ENCODE results near the gene NASP.
"Not testable (repeated sequence)": the region's sequence is repeated elsewhere in the genome, so short reads cannot be mapped to it uniquely, and the experiment has no call there.

The NASP gene

GRCh38 chr1:45585110-45585426, 1.2 kb downstream of the NASP start:
- TF ChIP-seq, protein P1, sequence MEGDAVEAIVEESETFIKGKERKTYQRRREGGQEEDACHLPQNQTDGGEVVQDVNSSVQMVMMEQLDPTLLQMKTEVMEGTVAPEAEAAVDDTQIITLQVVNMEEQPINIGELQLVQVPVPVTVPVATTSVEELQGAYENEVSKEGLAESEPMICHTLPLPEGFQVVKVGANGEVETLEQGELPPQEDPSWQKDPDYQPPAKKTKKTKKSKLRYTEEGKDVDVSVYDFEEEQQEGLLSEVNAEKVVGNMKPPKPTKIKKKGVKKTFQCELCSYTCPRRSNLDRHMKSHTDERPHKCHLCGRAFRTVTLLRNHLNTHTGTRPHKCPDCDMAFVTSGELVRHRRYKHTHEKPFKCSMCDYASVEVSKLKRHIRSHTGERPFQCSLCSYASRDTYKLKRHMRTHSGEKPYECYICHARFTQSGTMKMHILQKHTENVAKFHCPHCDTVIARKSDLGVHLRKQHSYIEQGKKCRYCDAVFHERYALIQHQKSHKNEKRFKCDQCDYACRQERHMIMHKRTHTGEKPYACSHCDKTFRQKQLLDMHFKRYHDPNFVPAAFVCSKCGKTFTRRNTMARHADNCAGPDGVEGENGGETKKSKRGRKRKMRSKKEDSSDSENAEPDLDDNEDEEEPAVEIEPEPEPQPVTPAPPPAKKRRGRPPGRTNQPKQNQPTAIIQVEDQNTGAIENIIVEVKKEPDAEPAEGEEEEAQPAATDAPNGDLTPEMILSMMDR (IDR thresholded peaks at IDR 0.05; ENCODE audit: borderline replicate concordance, insufficient read depth, low read depth, low read length): no peak
- peak overlapping the region; percentile 100 for H3K4me3 ChIP-seq (ENCODE audit: low read depth, low read length)

- TF ChIP-seq, protein P1 (IDR thresholded peaks at IDR 0.05; ENCODE audit: borderline replicate concordance, insufficient read depth, low read depth, low read length): no peak
Measured at GRCh38 chr1:45585496-45586075, 1.7 kb downstream of the NASP start.

GRCh38 chr1:45586769-45587168, 2.9 kb downstream of the NASP start:
- H3K4me3 ChIP-seq (ENCODE audit: low read depth, low read length): peak overlapping the region; percentile 0
- TF ChIP-seq, protein P1 (IDR thresholded peaks at IDR 0.05; ENCODE audit: borderline replicate concordance, insufficient read depth, low read depth, low read length): no peak

More at GRCh38 chr1:45585496-45586075, 1.7 kb downstream of the NASP start:
- H3K4me3 ChIP-seq (ENCODE audit: low read depth, low read length): peak overlapping the region; percentile 100

GRCh38 chr1:45589861-45590260, 6.0 kb downstream of the NASP start:
- TF ChIP-seq, protein P1 (IDR thresholded peaks at IDR 0.05; ENCODE audit: borderline replicate concordance, insufficient read depth, low read depth, low read length): no peak

DNA sequence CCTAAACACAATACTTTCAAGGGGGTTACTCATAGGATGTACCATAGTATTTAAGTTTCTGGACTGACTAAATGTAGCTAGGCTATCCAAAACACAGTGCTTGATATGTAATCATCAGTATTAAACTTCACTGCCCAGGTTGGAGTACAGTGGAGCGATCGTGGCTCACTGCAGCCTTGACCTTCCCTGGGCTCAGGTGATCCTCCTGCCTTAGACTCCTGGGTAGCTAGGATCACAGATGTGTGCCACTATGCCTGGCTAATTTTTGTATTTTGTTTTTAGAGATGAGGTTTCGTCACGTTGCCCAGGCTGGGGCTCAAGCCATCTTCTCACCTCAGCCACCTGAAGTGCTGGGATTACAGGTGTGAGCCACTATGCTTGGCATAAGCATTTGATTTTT, 10.6 kb downstream of the NASP start:
- TF ChIP-seq, protein P1 (IDR thresholded peaks at IDR 0.05; ENCODE audit: borderline replicate concordance, insufficient read depth, low read depth, low read length): no peak
- no peak overlapping the region for H3K4me3 ChIP-seq (ENCODE audit: low read depth, low read length)

More at GRCh38 chr1:45589861-45590260, 6.0 kb downstream of the NASP start:
- no peak overlapping the region for H3K4me3 ChIP-seq (ENCODE audit: low read depth, low read length)

DNA sequence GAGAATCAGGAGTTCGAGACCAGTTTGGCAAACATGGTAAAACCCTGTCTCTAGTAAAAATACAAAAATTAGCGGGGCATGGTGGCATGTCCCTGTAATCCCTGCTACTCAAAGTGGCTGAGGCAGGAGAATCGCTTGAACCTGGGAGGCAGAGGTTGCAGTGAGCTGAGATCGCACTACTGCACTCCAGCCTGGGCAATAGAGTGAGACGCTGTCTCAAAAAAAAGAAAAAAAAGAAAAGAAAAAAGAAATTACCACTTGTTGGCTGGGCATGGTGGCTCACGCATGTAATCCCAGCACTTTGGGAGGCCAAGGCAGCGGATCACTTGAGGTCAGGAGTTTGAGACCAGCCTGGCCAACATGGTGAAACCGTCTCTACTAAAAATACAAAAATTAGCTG, 12.9 kb downstream of the NASP start:
- not testable (repeated sequence) for H3K4me3 ChIP-seq (ENCODE audit: low read depth, low read length)

GRCh38 chr1:45604239-45604638, 20.4 kb downstream of the NASP start:
- H3K4me3 ChIP-seq (ENCODE audit: low read depth, low read length): no peak overlapping the region
- TF ChIP-seq, protein P1 (IDR thresholded peaks at IDR 0.05; ENCODE audit: borderline replicate concordance, insufficient read depth, low read depth, low read length): no peak
